Activated CD4-positive, alpha-beta T cell treated with anti-CD3 and anti-CD28 coated beads, Interleukin-2, amount 10 ng/mL, durations not matched to agents 24 days and 14 days (primary cell): ENCODE measurements around the gene FRS2. TPM values are rescaled to one million over a fixed set of nuclear protein-coding genes. Genes with fewer than 3 reads are reported as not detected.

ENCODE experiments used
- DNase-seq: peaks from one replicate; pipeline ENCODE4 v3.0.0; 2022
- H3K27ac Mint-ChIP-seq: one replicate; pipeline ENCODE4 v1.8.0; 2022; ENCODE audit warnings: mild to moderate bottlenecking, mixed read lengths
- H3K27me3 Mint-ChIP-seq: one replicate; pipeline ENCODE4 v1.8.0; 2022; ENCODE audit warnings: mixed read lengths
- H3K36me3 Mint-ChIP-seq: one replicate; pipeline ENCODE4 v1.8.0; 2022; ENCODE audit warnings: low read depth, mild to moderate bottlenecking, mixed read lengths
- H3K4me1 Mint-ChIP-seq: one replicate; pipeline ENCODE4 v1.8.0; 2021; ENCODE audit warnings: mixed read lengths
- H3K4me3 Mint-ChIP-seq: one replicate; pipeline ENCODE4 v1.8.0; 2022; ENCODE audit warnings: mild to moderate bottlenecking, moderate library complexity, mixed read lengths
- H3K9me3 Mint-ChIP-seq: one replicate; pipeline ENCODE4 v1.8.0; 2021; ENCODE audit warnings: mixed read lengths
- intact Hi-C: fragments of 100-400 bp; cut with micrococcal nuclease; formaldehyde crosslinking; loops from one replicate; pipeline ENCODE4 v1.15.1; 2023
- total RNA-seq: library from RNA; stranded (reverse); gene quantifications from 2 replicates; pipeline ENCODE4 v1.2.3, GENCODE V29; 2022

Gene FRS2
- total RNA-seq, 1 donor from 2014 or later = 13.6 TPM

DNA sequence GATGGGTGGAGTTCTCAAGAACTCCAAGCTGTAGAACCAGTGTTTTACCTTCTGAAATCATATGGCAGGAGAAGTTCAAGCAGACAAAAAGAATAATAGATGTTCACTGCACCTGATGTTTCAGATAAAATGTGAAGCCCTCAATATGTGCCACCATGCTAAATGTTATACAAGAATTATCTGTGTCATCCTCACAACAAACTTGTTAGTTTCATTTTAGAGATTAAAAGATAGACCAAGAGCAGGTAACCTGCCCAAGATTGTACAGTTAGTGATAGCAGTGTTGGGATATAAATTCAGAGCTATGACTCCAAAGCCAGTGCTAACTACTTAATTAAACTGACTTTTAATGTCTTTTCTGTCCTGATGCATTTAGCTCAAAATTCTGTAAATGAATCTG lies 44.7 kb downstream of the FRS2 start:
- Mint-ChIP-seq H3K27me3 (no peaks in the 10 kb centered on the region), H3K4me3 (no peak overlapping the region), H3K27ac (no peak overlapping the region), H3K9me3 (peaks cover 3% of the 10 kb centered on the region), H3K36me3 (peaks cover 4% of the 10 kb centered on the region), H3K4me1 (peaks cover 18% of the 10 kb centered on the region)
- intact Hi-C loops = no loop called here
- no peak for DNase-seq

DNA sequence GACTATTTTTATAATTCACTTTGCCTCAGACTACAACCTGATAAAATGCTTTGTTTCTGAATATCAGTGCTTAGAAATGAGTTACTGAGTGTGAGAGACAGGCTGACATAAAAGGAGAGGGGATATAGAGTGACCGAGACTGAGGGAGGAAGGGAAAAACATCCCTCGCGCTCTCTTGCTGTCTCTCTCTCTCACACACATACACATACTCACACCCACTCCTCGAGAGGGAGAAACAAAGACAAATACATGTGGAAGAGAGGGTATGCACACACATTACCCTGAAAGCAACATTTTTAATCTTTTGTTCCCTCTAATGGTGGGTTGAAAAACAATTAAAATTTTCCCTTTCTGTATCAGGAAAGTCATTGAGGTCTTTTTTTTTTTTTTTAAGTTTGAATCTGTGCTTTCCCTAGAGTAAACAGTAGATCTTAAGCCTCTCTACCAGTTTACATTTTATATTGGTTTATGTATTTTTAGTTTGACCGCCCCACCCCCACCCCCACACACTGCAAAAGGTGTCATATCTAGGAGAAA lies 45.3 kb downstream of the FRS2 start:
- H3K27ac Mint-ChIP-seq = no peak overlapping the region
- H3K27me3 Mint-ChIP-seq = no peaks in the 10 kb centered on the region
- H3K9me3 Mint-ChIP-seq = peaks cover 4% of the 10 kb centered on the region
- intact Hi-C loops = no loop called here
- peaks cover 4% of the 10 kb centered on the region for H3K36me3 Mint-ChIP-seq
- peaks cover 18% of the 10 kb centered on the region for H3K4me1 Mint-ChIP-seq
- no peak for DNase-seq
- no peak overlapping the region for H3K4me3 Mint-ChIP-seq

DNA sequence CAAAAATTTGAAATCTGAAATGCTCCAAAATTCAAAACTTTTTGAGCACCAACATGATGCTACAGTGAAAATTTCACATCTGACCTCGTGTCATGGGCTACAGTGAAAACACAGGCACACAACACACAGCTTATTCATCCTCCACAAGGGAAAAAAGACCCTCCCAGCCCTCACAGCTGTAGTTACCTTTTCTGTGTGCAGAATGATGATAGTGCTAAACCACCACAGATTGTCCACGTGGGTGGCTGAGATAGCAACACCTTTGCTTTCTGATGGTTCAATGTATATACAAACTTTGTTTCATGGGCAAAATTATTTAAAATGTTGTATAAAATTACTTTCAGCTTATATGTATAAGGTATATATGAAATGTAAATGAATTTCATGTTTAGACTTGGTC lies 46.8 kb downstream of the FRS2 start:
- DNase-seq = no peak
- no peak overlapping the region for H3K27ac Mint-ChIP-seq
- peaks cover 17% of the 10 kb centered on the region for H3K4me1 Mint-ChIP-seq
- peaks cover 7% of the 10 kb centered on the region for H3K36me3 Mint-ChIP-seq
- peaks cover 10% of the 10 kb centered on the region for H3K9me3 Mint-ChIP-seq
- intact Hi-C loops = no loop called here
- H3K27me3 Mint-ChIP-seq = no peaks in the 10 kb centered on the region
- H3K4me3 Mint-ChIP-seq = no peak overlapping the region

DNA sequence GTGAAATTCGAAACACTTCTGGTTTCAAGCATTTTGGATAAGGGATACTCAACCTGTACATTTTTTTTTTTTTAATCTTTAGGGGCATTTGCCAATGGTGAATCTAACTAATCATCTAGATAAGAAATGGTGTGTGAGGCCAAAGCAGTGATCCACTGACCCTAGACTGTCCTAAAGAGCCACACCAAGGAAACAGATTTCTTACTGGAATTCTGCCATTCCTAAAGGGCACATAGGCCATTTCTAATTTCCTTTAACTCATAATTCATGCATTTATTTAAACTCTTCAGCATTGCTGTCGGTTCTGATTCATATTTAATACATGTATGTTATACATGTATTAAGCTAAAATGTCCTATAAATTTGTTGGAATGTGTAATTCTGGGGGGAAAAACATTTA lies 47.2 kb downstream of the FRS2 start:
- Mint-ChIP-seq H3K27ac (no peak overlapping the region), H3K4me1 (peaks cover 17% of the 10 kb centered on the region), H3K9me3 (peaks cover 14% of the 10 kb centered on the region)

DNA sequence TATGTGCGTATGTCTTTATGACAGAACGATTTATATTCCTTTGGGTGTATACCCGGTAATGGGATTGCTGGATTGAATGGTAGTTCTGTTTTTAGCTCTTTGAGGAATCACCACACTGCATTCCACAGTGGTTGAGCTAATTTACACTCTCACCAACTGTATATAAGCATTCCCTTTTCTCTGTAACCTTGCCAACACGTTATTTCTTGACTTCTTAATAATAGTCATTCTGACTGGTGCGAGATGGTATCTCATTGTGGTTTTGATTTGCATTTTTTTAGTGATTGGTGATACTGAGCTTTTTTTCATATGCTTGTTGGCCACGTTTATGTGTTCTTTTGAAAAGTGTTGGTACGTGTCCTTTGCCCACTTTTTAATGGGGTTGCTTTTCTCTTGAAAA lies 49.7 kb downstream of the FRS2 start:
- H3K4me1 Mint-ChIP-seq = peaks cover 5% of the 10 kb centered on the region
- intact Hi-C loops = no loop called here
- DNase-seq = no peak
- H3K9me3 Mint-ChIP-seq = peaks cover 26% of the 10 kb centered on the region
- H3K27me3 Mint-ChIP-seq = no peaks in the 10 kb centered on the region
- H3K27ac Mint-ChIP-seq = no peak overlapping the region
- no peak overlapping the region for H3K4me3 Mint-ChIP-seq
- peaks cover 17% of the 10 kb centered on the region for H3K36me3 Mint-ChIP-seq

More for the DNA sequence above, 47.2 kb downstream of the FRS2 start:
- intact Hi-C loops = no loop called here
- H3K4me3 Mint-ChIP-seq = no peak overlapping the region
- H3K27me3 Mint-ChIP-seq = no peaks in the 10 kb centered on the region
- no peak for DNase-seq
- peaks cover 12% of the 10 kb centered on the region for H3K36me3 Mint-ChIP-seq

DNA sequence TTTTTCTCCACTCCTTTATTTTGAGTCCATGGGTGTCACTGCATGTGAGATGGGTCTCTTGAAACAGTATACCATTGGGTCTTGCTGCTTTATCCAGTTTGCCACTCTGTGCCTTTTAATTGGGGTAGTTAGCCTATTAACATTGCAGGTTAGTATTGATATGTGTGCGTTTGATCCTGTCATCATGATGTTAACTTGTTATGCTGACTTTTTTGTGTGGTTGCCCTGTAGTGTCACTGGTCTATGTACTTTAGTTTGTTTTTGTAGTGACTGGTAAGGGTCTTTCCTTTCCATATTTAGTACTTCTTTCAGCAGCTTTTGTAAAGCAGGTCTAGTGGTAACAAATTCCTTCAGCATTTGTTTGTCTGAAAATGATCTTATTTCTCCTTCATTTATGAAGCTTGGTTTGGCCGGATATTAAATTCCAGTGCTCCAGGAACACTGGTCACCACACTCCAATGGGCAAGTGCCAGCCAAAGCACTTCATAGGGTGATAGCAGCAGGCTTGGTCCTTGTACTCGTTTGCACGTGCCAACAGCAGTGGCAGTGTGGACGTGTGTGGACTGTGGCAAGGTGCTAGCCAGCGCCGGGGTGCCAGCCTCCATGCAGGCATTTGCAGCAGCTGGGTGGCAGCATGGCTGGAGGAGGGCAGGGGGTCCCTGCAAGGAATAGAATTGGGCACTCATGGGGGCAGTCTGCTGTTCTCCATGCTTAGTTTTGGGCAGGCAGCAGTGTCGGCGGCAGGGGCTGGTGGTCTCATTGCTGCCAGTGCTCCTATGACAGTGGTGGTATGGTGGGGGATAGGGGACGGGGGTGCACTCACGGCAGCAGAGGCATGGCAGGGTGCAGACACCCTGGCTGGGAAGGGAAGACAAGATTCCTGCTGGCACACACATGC lies 53.5 kb downstream of the FRS2 start:
- H3K36me3 Mint-ChIP-seq = peaks cover 17% of the 10 kb centered on the region
- DNase-seq = no peak
- peaks cover 8% of the 10 kb centered on the region for H3K4me1 Mint-ChIP-seq
- H3K4me3 Mint-ChIP-seq = no peak overlapping the region
- no peaks in the 10 kb centered on the region for H3K27me3 Mint-ChIP-seq
- H3K27ac Mint-ChIP-seq = no peak overlapping the region
- peaks cover 26% of the 10 kb centered on the region for H3K9me3 Mint-ChIP-seq
- intact Hi-C loops = no loop called here

DNA sequence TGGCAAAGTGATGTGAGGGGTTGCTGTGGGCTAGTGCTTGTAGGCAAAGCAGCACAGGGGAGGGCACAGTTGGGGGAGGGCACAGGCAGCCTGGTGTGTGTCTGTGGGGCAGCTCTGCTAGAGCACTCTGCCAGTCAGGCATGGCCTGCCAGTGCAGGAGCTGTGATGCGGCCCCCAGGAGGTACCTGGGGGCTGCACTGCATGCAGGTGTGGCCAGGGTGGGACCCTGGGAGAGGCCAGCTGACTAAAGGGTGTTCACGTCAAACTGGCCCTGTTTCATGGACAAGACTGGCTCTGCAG lies 54.1 kb downstream of the FRS2 start:
- Mint-ChIP-seq H3K4me3 (no peak overlapping the region), H3K27ac (no peak overlapping the region), H3K9me3 (peaks cover 26% of the 10 kb centered on the region), H3K27me3 (no peaks in the 10 kb centered on the region), H3K4me1 (peaks cover 12% of the 10 kb centered on the region), H3K36me3 (peaks cover 17% of the 10 kb centered on the region)
- DNase-seq = no peak
- intact Hi-C loops = no loop called here

DNA sequence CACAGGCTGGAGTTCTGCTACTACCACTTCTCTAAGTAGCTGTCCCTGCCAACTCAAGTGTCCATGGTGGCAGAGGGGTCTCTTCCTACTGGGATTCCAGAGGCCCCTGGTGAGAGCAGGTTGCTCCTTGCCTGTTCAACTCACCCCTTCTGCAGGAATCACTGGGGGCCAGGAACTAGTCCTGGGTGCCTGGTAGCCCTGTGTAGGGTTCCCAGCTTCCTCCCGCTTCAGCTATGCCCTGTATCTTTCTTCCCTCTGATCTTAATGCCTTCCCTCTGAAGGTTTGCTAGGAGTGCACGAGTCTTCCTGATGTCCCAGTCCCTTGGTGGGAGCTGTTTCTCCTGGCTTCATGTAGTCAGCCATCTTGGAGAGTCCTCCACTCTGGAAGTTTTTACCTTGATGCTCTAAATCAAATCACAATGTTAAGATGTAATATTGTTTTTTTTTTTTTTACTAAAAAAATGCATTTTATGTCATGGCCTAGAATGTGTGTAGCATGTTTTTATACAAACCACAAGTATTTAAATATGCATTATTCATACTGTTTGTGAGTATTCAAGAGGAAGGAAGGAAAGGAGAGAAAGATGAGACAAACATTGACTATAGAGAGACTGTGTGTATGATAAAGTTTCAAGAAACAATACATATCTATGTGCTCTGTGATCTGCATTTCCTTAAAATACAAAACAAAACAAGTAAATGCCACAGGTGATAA lies 54.7 kb downstream of the FRS2 start:
- H3K27ac Mint-ChIP-seq = no peak overlapping the region
- no peak overlapping the region for H3K4me3 Mint-ChIP-seq
- peaks cover 12% of the 10 kb centered on the region for H3K4me1 Mint-ChIP-seq
- H3K27me3 Mint-ChIP-seq = no peaks in the 10 kb centered on the region
- no peak for DNase-seq
- H3K36me3 Mint-ChIP-seq = peaks cover 17% of the 10 kb centered on the region
- peaks cover 22% of the 10 kb centered on the region for H3K9me3 Mint-ChIP-seq
- intact Hi-C loops = no loop called here

DNA sequence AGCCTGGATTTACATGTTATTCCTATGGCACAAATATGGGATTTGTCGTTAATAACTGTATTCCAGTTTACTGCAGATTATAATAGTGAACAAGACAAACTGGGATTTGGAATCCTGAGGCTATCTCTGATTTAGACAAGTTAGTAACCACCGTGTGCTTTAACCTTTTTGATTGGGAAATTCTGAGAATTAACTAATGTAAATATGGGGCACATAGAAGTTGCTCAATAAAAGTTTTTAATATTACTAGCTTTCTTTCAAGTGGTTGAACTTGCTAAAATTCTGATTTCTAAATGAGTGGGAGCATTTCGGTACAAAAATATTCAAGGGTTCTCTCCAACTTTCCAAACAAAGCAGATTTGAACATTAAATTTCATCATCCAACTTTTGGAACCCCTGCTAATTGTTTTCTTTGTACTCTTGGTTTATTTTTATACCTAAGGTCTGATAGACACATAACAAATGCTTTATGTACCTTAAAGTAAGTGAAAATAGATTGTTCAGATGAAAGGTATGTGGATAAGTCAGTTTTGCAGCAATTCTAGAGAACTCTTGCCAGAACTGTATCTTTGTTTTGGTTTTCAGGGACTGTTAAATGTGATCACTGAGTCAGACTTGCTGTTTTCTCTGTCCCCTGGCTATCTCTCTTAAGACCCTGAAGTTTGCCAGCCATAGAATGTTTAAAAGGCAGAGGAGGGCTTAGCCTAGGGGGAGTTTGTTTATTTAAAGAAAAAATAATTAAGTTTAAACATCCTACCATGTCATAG lies 57.5 kb downstream of the FRS2 start:
- DNase-seq = no peak
- Mint-ChIP-seq H3K9me3 (peaks cover 9% of the 10 kb centered on the region), H3K27ac (peak overlapping the region; percentile 2), H3K4me1 (peaks cover 12% of the 10 kb centered on the region), H3K27me3 (no peaks in the 10 kb centered on the region), H3K36me3 (peaks cover 10% of the 10 kb centered on the region), H3K4me3 (no peak overlapping the region)
- intact Hi-C loops = no loop called here

DNA sequence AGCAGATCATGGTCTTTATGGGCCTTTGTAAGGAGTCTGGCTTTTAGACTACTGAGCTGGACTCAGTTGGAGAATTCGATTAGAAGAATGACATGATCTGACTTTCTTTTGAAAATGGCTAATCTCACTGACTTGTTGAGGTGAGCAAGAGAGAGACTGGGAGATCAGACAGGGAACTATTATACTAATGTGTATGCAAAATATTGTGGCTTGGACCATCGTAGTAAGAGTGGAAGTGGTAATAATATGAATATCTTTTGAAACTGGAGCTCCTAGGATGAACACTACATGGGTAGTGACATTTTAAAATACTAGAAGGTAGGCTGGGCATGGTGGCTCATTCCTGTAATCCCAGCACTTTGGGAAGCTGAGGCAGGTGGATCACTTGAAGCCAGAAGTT lies 58.8 kb downstream of the FRS2 start:
- H3K9me3 Mint-ChIP-seq = no peaks in the 10 kb centered on the region

DNA sequence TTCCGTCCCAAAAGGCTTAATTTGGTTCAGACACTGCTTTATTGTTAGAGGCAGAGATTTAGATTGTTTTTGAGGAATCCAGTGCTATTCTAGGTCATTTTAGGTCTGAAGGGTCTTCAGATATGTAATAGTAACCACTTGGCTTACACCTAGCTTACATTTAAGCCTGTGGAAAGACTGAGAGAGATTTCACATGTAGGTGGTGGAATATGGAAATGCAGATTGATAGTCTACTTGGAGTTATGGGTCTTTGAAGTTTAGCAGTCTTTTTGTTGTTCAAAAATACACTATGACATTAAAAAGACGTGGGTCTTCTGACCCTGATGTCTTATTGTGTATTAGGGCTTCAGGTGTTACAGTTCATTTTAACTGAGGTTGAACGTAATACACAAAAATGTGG lies 63.7 kb downstream of the FRS2 start:
- Mint-ChIP-seq H3K27ac (no peak overlapping the region), H3K36me3 (peaks cover 6% of the 10 kb centered on the region), H3K4me3 (no peak overlapping the region), H3K4me1 (peaks cover 18% of the 10 kb centered on the region), H3K9me3 (no peaks in the 10 kb centered on the region), H3K27me3 (no peaks in the 10 kb centered on the region)
- DNase-seq = no peak
- intact Hi-C loops = loop anchor here (2.0 to 5.0 kb wide), 2 partner anchors 37 to 61 kb away; no protein-coding TSS in a partner anchor

More for the DNA sequence above, 58.8 kb downstream of the FRS2 start:
- H3K36me3 Mint-ChIP-seq = peaks cover 4% of the 10 kb centered on the region
- peaks cover 14% of the 10 kb centered on the region for H3K4me1 Mint-ChIP-seq
- no peak overlapping the region for H3K27ac Mint-ChIP-seq
- no peaks in the 10 kb centered on the region for H3K27me3 Mint-ChIP-seq
- intact Hi-C loops = no loop called here
- H3K4me3 Mint-ChIP-seq = no peak overlapping the region
- no peak for DNase-seq

DNA sequence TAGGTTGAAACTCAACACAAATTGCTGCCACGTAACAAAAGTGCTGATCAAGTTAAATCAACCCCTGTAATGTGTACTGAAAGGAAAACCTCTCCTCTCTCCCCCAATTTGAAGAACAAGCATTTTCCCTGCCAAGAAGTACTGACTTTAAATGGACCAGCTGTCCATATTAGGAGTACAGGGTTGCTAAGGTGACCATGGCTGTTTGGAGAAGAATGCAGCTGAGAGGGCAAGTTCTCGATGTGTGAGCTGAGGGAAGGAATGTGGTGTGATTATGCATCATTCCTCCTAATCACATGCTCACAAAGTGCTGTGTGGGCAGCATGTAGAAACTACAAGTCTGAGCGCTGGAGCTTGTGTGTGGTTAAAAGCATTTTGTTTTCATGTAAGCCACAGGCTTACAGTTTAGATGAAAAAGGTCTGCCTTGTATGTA lies 64.2 kb downstream of the FRS2 start:
- intact Hi-C loops = loop anchor here (2.0 to 5.0 kb wide), 2 partner anchors 37 to 62 kb away; no protein-coding TSS in a partner anchor
- H3K27me3 Mint-ChIP-seq = no peaks in the 10 kb centered on the region
- H3K4me3 Mint-ChIP-seq = peak overlapping the region; percentile 27
- peak overlapping the region; percentile 76 for H3K27ac Mint-ChIP-seq
- peaks cover 10% of the 10 kb centered on the region for H3K36me3 Mint-ChIP-seq
- peak; percentile 78 for DNase-seq
- H3K9me3 Mint-ChIP-seq = no peaks in the 10 kb centered on the region
- peaks cover 15% of the 10 kb centered on the region for H3K4me1 Mint-ChIP-seq

DNA sequence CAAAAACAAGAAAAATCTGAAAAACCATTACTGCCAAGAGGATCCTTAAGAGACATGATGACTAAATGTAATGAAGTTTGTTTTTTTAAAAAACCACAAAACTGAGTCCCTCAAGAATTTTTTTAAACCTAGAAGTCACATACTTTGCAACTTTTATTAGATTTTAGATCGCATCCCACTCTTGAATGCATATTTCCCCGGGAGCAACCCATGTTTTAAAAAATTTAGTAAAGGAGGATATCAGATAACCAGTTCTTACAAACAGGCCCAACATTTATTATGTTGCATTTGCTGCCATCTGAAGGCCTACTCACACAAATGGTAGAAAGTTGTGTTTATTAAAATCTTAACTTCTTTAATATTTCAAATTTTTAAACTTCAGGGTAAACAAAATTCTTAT lies 70.8 kb downstream of the FRS2 start:
- H3K27ac Mint-ChIP-seq = no peak overlapping the region
- H3K9me3 Mint-ChIP-seq = peaks cover 13% of the 10 kb centered on the region
- H3K4me1 Mint-ChIP-seq = peaks cover 5% of the 10 kb centered on the region
- no peak overlapping the region for H3K4me3 Mint-ChIP-seq
- peaks cover 25% of the 10 kb centered on the region for H3K36me3 Mint-ChIP-seq
- intact Hi-C loops = no loop called here
- H3K27me3 Mint-ChIP-seq = no peaks in the 10 kb centered on the region
- no peak for DNase-seq
